HTERT RPE-1 (cell line): ENCODE data around the gene FAM98A.

Experiments used
- in situ Hi-C: fragments of 300-500 bp; cut with MboI; formaldehyde crosslinking; loops from 4 replicates; pipeline ENCODE4 v1.14.3; 2020; ENCODE audit warnings: low sequenced_read_pairs

FAM98A gene

DNA sequence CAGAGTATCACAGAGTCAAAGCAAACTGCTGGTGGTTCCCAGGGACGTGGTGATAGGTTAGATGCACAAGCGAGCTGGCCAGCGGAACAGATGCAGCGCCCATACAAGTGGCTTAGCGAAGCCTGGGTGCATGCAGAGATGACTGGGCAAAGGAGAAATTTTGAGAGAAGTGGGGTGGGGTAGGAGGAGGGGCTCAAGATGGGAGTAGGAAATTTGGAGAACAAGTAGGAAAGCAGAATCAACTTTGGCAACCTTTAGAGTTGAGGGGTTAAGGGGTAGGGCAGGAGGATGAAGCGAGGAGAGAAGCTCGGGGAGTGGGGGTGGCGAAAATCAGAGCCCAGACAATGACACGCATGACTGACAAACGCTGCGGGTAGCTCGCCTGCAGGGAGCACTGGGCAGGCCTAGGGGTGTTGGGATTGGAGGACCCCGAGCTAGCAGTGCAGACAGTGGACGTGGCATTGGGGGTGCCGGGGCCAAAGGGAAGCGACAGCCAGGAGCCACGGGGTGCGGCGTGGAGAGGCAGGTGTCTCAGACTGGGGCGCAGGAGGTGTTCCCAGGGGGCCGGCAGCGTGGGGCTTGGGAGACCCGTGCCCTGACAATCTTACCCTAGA lies 431 bp downstream of the FAM98A start:
- in situ Hi-C loops: no loop called here

DNA sequence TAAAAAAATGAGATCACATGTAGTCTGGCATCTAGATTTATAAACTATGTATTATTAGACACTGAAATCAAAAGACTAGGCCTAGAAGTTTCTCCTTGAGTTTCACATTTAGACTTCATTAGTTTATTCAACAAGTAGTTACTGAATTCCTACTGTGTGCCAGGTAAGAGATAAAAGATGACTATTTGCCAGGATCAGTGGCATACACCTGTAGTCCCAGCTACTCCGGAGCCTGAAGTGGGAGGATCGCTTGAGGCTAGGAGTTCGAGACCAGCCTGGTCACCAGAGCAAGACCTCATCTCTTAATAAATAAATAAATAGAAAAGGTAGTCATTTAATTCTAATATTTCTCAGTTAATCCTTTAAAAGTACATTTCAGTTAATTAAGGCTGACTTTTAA lies 2.1 kb downstream of the FAM98A start:
- in situ Hi-C loops: no loop called here

DNA sequence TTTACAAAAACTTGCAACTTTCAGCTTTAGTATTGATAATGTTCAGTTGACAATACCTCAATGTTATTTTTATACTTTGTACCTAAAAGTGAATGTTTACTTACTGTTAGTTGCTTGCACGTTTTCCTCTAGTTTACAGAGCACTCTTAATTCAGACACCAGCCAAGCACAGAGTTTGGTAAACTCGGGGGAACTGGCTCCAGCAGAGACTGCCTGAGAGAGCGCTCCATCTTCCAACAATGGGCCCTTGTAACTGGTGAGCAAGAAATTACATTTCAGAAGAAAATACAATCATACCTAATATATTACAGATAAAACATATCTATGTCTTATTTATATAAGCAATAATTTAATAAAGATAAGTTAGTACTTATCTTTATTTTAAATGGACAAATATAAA lies 3.7 kb downstream of the FAM98A start:
- in situ Hi-C loops: no loop called here

DNA sequence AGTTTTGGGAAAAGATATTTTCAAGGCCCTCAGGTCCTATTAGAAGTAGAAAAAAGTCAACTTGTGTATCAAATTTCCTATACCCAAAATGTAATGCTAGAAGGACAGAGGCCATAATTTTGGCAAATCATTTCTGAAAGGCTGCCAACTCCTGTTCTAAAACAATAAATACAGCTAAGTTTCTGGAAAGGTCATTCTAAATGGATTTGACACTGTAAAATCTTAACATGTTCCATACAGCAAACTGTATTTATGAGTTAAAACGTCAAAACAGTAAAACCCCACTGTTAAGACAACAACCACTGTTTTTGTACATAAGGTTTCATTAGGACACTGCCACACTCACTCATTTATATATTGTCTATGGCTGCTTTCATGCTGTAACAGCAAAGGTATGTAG lies 9.7 kb downstream of the FAM98A start:
- in situ Hi-C loops: no loop called here

DNA sequence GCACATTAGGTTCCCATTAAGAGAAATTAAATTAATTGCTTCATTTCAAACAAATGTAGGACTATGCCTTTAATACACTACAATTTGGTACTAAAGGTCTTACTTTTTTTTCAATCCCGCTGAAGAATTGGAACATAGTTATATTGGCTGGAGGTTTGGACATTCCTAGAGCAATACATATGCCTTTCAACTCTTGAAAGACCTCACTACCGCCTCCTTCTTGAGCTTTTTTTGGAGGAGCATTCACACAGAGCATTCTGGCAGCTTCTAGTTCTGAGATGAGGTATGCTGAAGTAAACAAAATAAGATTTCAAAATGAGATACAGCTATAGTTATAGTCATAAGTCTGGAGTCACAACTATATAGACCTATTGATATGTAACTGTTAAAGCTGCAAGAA lies 10.9 kb downstream of the FAM98A start:
- in situ Hi-C loops: no loop called here

DNA sequence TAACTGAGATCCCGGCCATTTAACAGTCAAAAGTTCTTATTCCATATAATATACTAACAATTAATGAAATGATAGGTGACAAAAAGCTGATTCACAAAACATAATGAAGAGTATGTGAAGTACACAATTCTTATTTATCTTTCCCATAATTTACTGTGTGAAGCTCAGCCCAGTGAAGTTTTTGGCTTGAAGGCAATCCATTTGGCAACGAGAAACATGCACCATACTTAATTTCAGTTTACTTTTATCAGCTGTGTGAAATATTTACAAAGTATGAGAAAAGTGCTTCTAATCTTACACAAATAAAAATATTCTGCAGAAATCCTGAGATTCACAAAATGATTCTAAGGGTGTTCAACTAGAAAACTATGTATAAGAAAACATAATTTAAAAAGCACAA lies 12.3 kb downstream of the FAM98A start:
- in situ Hi-C loops: no loop called here

DNA sequence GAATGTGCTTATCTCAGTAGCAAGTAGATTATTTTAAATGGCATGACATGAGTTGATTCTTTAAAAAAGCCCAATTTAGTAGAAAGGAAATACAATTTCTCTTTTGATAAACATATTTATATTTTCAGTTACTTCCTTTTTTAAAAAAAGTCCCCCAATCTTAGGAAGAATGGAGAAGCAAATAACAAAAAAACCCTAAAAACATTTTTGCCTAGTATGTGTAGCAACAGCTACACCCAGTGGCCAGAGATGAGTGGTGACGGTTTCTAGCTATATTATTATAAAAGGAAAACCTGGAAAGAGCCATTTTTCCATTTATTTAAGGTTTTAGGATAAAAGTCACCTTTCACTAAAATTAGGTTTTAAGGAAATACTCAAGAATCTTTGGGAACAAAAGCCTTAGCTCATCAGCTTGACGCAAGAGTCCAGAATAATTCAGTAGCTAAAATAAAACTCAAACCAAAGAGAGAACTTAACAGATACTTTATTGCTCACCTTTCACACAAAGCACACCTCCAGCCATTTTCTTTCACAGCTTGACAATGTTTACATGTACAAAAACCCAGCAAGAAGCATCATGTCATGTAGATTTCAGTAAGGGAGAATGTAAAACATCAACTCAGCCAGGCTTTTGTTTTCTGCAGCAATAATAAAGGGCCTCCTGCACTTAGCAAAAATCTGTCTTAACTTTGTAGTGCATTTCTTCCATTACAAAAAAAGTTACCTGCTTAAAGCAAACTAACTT lies 15.7 kb downstream of the FAM98A start:
- in situ Hi-C loops: no loop called here

DNA sequence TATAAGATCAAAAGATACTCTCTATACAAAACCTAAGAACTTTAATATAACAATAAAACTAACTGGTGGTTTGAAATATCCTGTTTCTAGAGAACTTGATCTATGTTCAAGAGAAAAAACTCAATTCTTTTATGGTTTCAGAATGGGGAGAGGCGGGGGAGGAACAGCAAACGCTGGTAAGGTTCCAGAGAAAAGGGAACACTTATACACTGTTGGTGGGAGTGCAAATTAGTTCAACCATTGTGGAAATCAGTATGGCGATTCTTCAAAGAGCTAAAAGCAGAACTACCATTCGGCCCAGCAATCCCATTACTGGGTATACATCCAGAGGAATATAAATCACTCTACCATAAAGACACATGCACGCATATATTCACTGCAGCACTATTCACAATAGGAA lies 17.2 kb downstream of the FAM98A start:
- in situ Hi-C loops: no loop called here

DNA sequence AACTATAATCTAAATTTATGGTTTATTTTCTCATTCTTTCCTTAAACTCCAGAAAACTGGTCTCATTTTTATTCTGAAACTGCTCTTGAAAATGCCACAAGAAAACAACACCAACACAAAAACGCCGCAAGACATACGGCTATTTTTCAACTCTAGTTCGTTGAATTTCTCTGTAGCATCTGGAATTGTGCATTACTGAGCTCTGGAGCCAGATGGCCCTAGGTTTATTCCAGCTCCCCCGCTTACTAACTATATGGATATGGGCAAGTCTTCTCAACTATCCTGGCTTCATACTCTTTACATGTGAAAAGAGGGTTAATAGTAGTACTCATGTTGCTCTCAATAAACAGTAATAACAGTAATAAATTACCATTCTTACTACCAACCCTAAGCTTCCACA lies 19.9 kb downstream of the FAM98A start:
- in situ Hi-C loops: no loop called here

DNA sequence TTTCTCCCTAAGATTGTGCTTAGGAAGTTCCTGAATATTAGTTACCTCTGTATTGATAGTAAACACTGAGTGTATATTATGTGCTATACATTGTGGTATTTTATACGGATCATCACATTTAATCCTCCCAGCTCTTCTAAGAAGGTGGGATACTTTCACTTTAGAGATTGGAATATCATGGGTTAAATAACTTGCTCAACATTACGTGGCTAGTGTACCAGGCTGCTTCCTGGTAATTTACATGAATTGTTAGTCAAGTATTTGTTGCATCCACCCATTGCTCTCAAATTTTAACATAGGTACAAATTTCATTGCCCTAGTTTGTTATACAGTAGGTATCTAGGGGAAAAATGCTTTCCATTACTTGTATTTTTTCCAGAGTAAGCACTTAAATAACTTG lies 21.4 kb downstream of the FAM98A start:
- in situ Hi-C loops: no loop called here

DNA sequence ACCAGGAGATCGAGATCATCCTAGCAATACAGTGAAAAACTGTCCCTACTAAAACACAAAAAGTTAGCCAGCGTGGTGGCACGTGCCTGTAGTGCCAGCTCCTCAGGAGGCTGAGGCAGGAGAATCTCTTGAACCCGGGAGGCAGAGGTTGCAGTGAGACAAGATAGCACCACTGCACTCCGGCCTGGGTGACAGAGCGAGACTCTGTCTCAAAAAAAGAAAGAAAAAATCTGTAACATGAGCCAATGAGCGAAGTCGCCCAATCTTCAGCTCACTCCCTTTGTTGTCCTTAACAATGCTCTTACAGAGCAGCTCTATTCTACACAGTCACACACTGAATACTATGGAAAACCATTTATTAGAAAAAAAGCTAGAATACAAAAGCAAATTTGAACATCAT lies 22.0 kb downstream of the FAM98A start:
- in situ Hi-C loops: no loop called here

DNA sequence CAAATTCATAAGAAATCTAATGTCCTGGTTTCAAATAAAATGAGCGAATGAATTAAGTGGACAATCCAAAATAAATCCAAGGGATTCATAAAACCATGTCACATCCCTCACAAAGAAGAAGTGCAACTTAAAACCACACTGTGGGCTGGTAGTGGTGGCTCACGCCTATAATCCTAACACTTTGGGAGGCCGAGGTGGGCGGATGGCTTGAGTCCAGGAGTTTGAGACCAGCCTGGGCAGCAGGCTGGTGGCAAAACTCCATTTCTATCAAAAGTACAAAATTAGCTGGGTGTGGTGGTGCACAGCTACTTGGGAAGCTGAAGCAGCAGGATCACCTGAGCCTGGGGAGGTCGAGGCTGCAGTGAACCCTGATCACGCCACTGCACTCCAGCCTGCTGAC lies 25.4 kb downstream of the FAM98A start:
- in situ Hi-C loops: no loop called here

DNA sequence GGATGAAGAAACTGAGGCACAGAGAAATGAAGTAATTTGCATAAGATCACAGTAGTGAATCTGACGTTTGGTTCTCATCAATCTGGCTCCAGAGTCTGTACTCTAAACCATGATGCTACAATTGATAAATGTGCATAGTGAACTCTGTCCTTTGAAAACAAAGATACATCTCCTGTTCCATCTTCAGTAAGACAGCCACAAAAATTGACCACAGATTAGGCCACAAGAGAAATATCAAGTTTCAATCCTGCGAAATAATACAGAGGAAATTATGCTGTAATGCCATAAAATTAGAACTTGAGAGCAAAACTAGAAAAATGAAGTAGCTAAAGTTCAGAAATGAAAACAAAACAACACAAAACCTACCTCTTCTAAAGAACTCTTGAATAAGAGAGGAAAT lies 28.4 kb downstream of the FAM98A start:
- in situ Hi-C loops: no loop called here

DNA sequence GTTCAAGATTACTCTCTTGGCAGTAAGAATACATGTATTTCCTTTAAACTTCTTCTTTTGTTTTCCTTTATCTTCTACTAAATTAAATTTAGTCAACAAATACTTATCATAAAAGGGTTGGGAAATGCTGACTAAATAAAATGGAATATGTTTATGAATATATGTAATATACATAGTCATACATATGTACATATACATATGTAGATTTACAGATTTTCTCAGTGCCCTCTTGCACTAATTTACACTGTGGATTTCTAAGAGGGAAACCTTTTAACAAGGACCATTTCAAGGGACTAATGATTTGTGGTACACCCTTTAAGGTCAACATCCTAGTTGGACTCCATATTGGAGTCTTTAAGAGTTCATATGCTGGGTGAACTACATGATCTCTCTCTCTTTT lies 37.2 kb downstream of the FAM98A start:
- in situ Hi-C loops: no loop called here

DNA sequence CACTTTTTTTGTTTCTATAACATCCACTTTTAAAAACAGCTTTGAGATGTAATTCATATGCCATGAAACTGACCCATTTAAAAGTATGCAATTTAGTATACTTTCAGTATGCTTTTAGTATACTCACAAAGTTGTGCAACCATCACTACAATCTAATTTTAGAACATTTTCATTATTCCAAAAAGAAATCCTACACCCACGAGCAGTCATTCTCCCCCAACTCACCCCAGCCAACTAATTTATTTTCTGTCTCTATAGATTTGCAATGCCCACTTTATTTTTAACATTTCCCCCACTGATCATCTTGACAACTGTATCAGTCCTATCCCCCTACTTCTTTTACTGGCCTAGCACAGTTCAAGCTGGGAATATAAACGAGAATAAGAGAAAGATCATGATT lies 39.1 kb downstream of the FAM98A start:
- in situ Hi-C loops: no loop called here

DNA sequence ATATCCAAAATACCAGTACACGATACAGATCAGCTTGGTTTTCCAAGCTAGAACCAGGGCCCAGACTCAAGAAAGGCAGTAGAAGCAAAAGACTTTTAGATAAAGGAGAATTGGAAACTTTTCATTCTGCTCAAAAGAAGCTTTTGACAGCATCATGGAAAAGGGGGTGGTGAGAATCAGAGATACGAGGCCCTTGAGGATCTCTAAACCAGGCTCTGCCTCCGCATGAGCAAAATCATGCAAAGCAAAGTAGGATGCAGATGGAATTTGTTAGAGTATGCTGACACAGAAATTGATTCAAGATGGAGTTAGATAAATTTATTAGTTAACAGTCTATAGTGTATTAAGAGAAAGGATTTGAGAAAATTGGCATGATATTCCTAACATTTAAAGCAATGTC lies 39.8 kb downstream of the FAM98A start:
- in situ Hi-C loops: no loop called here

DNA sequence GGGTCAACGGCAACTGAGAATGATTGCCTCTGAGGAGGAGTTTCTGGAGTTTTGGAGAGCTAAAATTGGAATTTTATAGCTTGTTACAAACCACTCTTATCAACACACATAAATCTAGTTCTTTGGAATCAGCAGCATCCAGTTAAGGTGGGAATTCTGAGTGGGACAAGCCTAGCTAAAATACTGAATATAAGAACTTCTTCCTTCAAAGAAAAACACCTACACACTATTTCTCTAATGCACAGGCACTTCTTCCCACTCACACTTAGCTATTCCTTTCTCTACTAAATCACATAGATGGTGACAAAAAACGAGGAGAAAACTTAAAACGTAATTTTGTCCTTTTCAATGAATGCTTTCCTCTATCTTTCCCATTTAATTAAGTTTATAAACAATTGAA lies 43.4 kb downstream of the FAM98A start:
- in situ Hi-C loops: no loop called here

DNA sequence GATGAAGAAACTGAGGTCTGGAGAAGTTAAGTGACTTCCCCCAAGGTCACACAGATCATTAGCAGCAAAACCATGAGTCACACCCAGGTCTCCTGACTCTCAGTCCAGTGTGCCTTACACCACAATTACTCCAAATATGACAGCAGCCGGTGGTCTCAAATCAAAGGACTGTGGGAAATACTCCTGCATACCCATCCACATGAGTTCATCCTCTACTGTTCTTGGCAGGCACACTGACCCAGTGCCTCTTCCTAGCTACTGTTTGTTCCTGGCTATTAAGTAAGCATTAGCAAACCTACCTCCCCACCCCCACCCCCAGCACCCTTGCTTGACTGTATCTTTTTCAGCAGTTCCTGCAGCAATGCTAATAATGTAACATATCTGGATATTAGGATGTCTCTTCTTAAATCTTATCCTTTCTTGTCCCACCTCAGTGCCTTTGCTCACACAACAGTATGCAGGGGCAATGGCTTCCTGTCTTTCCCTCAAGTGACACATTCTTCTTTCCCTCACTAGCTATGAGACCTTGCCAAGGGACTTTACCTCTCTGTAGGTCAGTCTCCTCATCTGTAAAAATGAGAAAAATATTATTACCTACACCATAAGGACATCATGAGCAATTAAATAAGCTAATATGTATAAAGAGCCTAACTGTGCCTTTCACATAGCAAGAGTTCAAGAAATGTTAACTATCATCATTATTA lies 46.2 kb downstream of the FAM98A start:
- in situ Hi-C loops: no loop called here

DNA sequence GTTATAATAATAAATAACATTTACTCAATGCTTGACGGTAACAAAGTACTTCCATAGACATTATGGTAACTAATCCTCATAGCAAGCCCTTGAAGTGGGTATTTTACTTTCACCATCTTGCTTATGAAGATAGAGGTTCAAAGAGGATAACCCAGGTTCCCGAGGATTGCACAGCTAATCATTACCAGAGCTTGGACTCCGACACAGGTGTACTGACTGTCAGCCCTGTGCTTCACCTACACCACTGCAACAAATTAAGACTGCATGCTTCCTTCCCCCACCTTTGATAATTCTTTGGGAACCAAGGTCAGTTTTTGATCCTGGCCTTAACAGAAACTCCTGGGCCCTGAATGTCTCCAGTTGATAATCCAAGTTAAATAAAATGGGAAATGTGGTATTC lies 48.9 kb downstream of the FAM98A start:
- in situ Hi-C loops: no loop called here

DNA sequence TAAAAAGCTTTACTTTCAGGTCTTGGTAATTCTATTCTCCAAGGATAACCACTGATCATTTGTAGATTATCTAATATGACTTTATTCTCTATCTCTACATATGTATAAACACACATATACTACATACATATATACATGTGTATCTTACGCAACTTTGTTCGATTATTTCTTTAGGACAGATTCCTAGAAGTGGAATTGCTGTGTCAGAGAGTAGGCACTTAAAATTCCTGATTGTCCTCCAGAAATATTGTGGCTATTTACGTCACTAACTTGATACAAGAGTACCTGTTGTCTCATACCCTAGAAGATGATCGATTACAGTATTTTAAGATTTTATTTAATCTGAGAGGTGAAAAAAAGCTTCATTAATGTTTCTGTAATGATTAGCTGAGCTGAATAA lies 57.9 kb downstream of the FAM98A start:
- in situ Hi-C loops: no loop called here

DNA sequence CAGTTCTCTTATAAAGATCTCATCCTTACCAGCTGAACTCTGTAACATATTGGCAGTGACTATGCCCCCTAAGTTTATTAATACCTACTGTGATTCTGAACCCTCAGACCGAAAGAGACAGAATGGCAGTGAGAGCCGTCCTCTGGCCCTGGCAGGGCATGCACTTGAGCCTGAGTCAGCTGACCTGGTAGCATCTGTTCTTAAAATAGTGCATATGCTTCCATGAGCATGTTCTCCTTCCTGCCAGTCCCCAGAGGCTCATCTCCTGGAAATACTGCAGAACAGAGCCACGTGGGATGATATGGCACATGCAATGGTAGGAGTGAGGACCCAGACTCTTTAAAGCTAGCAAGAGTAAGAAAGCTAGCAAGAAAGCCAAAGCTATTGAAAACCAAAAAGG lies 63.7 kb downstream of the FAM98A start:
- in situ Hi-C loops: no loop called here
